GM10847 (cell line): ENCODE measurements around the gene HBS1L.

ENCODE experiments used
- POLR2A ChIP-seq: IDR thresholded peaks from 2 replicates; pipeline ENCODE4 v1.6.1; 2011; ENCODE audit not compliant: insufficient read length; ENCODE audit errors: extremely low read depth

The HBS1L gene

GRCh38 chr6:135022050-135022697 is 32.4 kb downstream of the HBS1L start:
- TF ChIP-seq POLR2A = no peak

GRCh38 chr6:135021310-135022049 is 33.1 kb downstream of the HBS1L start:
- no peak for TF ChIP-seq POLR2A

GRCh38 chr6:135018941-135019340 is 35.7 kb downstream of the HBS1L start:
- no peak for TF ChIP-seq POLR2A

DNA sequence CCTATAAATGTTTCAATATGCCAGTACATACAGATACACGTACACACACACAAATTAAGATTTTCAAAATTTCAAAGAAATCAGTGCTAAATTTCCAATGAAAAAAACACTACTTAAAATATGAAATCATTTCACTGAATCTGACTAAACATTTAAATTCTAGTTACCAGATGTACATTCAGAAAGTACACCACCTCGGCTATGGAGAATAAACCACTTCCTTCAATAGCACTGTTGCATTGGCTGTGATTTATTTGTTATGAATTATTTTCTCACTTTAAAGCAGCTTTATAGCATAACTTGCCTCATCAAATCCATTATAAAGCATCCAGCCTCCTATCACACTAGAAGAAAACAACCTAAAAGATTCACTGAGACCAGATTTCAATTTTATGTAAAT is 36.6 kb downstream of the HBS1L start:
- TF ChIP-seq POLR2A = no peak

GRCh38 chr6:135014353-135014832 is 40.2 kb downstream of the HBS1L start:
- no peak for TF ChIP-seq POLR2A

- TF ChIP-seq POLR2A = no peak
These were observed 41.4 kb downstream of the HBS1L start for GRCh38 chr6:135013211-135013610.

- TF ChIP-seq POLR2A = no peak
These were observed 41.9 kb downstream of the HBS1L start for GRCh38 chr6:135012764-135013163.

DNA sequence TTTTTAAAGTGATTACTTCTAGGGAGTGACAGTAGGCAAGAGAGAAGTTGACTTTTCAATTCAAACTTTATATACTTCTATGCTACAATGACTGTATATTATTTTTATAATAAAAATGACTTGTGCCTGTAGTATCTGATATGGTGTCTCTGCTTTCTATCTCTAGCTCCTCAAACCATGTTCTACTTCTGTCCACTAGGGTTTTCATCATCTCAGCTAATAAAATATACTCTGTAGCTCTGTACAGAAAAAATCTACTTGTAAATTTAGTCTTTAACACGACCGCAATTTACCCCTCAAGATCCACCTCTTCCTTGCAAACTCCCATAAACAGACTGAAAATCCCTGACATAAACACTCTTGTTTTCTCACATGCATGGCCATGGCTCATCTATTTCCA is 42.3 kb downstream of the HBS1L start:
- TF ChIP-seq POLR2A = no peak

DNA sequence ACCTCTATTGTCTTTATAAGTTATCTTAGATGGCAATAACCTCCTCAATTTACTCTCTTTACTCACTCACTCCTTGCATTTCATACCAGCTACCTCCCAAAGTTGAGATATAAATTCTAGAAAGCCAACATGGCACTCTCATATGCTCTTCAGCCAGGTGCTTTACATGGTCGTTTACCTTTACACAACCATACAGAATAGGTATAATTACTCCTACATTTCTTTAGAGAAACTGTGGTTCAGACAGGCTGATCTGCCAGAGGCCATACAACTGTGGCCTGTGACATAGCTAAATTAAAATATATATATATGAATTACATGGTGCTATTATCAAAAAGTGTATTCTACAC is 45.7 kb downstream of the HBS1L start:
- TF ChIP-seq POLR2A = no peak

GRCh38 chr6:135008072-135008940 is 46.3 kb downstream of the HBS1L start:
- TF ChIP-seq POLR2A = no peak

DNA sequence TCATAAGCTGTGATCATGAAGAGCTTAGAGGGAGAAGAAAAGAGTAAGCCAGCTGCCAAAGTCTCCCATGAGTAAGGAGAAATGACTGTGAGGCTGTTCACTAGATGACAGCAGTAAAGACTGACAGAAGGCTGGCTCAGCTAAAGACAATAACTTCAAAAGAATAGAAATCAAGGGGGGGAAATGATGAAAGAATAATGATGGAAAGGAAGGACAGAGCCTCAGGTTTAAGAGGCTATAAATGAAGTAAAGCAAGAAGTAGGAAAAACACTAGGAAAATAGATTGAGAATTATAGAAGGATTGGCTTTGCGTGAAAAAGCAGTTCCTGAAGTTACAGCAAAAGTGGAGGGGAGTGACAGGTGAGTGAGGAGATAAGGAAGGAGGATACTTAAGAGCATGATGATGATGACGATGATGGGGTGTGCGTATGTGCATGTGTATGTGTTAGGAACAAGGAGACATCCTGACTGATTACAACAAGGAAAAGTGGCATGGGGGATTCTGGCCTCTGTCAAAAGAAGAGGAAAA is 48.2 kb downstream of the HBS1L start:
- no peak for TF ChIP-seq POLR2A

DNA sequence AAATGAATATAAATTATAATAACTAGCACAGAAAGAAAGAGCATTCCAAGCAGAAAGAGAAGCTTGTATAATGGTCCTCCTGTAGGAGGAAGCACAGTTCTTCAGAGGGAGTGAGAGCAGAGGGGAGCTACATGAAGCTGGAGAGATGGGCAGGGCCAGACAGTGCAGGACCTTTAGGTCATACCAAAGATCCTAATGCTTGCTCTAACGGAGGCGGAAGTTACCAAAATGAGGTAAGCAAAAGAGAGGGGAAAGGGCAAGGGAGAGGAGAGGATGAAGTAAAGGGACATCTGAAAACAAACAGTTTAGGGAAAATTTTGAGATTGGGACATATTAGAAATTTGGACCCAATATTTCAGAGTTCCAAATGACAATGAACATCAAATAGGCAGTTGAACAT is 50.2 kb downstream of the HBS1L start:
- no peak for TF ChIP-seq POLR2A

DNA sequence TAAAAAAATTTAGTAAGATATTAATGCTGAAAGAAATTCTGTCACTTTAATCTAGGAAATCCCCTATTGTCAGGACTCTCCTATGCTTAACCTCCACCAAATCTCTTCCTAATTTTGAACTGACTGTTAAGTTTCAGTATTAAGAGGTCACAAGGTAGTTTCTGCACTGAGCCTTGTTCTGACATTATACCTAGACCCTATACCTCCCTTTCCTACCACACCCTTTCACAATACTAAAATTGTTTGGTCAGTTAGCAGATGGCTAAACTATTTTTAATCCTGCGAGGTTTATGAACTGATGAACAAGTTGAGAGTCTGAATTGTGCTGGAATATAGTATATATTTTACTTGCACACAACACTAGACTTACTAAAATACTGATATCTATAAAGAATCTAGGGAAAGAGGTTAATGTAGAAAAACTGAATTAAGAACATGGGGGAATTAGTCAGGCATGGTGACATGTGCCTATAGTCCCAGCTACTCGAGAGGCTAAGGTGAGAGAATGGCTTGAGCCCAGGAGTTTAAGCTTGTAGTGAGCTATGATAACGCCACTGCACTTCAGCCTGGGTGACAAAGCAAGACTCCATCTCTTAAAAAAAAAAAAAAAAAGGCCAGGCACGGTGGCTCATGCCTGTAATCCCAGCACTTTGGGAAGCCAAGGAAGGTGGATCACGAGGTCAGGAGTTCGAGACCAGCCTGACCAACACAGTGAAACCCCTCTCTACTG is 51.5 kb downstream of the HBS1L start:
- no peak for TF ChIP-seq POLR2A

DNA sequence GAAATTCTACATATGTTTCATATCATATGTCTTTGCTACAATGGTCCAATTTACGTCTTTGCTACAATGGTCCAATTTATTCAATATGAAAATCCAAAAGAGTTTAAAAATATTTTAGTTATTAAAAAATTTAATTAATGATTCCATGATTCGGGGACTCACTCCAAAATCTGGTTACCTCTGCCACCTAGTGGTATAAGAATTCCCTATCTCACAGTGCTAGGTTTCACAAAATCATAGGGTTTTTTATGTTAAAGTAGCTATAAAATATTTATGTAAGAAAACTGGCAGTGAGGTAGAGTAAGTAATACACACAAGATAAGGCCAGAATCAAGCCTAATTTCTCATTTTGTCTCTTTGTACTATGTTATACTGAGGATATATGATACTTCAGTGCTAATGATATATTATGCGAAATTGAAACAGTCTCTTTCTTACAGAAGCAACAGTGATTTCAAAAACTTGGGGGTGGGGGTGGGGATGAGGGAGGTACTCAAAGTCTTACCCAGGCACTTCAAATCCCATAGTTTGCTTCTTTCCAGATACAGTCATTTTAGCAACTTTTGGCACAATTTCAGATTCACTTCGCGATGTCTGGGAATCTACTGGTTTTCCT is 52.3 kb downstream of the HBS1L start:
- no peak for TF ChIP-seq POLR2A
